ENCODE results near the gene LDLRAD4. TPM values are rescaled to one million over a fixed set of nuclear protein-coding genes. Genes with fewer than 3 reads are reported as not detected.

The LDLRAD4 gene
- polyA plus RNA-seq, 1 of the 3 experiments (the other 2 are of a cell fraction): 0.16 TPM

- Histone ChIP-seq H3K27me3 (ENCODE audit: insufficient read depth) (no peaks in the 10 kb centered on the region), H4K20me1 (ENCODE audit: insufficient read depth) (peaks cover 3% of the 10 kb centered on the region; the same call in 1 of the 2 replicates), H3K9me3 (no peaks in the 10 kb centered on the region), H2AFZ (ENCODE audit: low read depth) (peak overlapping the region; percentile 52; the same call in 1 of the 2 replicates), H3K4me3 (ENCODE audit: low read depth in 2 of 2, low read length in 1 of 2) (no peak overlapping the region), H3K27ac (ENCODE audit: low read depth in 2 of 2, low read length in 1 of 2) (no peak overlapping the region), H3F3A (replicated peaks; ENCODE audit: insufficient read depth) (peaks cover 21% of the 10 kb centered on the region), H3K9me2 (no peaks in the 10 kb centered on the region), H3K36me3 (replicated peaks in 1 of 2; ENCODE audit: control insufficient read depth in 1 of 2, insufficient read depth in 2 of 2, low read length in 1 of 2) (no peaks in the 10 kb centered on the region), H3K9ac (no peak overlapping the region), H3K79me2 (ENCODE audit: insufficient read depth) (no peaks in the 10 kb centered on the region), H3K4me1 (ENCODE audit: control insufficient read depth in 1 of 2, insufficient read depth in 2 of 2, low read depth in 1 of 2, low read length in 1 of 2) (peaks cover 0 to 24% of the 10 kb centered on the region in 2 experiments; a peak in 2 of 4 replicates), H3K4me2 (no peak overlapping the region)
- ChIA-PET POLR2A (no interaction called here), CTCF (no interaction called here)
- no peak for DNase-seq
- WGBS (ENCODE audit: low lambda C conversion rate): 82% methylated on average over 5 of the region's 5 CpGs
- no peak for TF ChIP-seq CHD2 (IDR thresholded peaks at IDR 0.05; ENCODE audit: low read length, partially characterized antibody)
- no peak for TF ChIP-seq EZH2phosphoT487 (IDR thresholded peaks at IDR 0.05; ENCODE audit: borderline replicate concordance, low read depth)
- no peak for TF ChIP-seq ZBTB33 (IDR thresholded peaks at IDR 0.05; ENCODE audit: borderline replicate concordance, low read depth)
- no peak for TF ChIP-seq FOXJ3 (CRISPR knock-in tag; IDR thresholded peaks at IDR 0.05)
- TF ChIP-seq MAX (IDR thresholded peaks at IDR 0.05; ENCODE audit: low read depth): no peak
- no peak for TF ChIP-seq FOSL2 (IDR thresholded peaks at IDR 0.05; ENCODE audit: borderline replicate concordance, low read depth)
- no peak for TF ChIP-seq PBX3 (IDR thresholded peaks at IDR 0.05)
- no peak for TF ChIP-seq FOXM1 (IDR thresholded peaks at IDR 0.05; ENCODE audit: low read depth)
- TF ChIP-seq REST (IDR thresholded peaks at IDR 0.05; ENCODE audit: low read depth, low read length): no peak
- TF ChIP-seq TEAD4 (IDR thresholded peaks at IDR 0.05; ENCODE audit: borderline replicate concordance, insufficient read depth): no peak
- no peak for TF ChIP-seq ELF1 (IDR thresholded peaks at IDR 0.05)
- no peak for TF ChIP-seq JUND (IDR thresholded peaks at IDR 0.05)
- TF ChIP-seq TAF1 (IDR thresholded peaks at IDR 0.05; ENCODE audit: borderline replicate concordance, low read depth, low read length): no peak
- TF ChIP-seq MEF2A (IDR thresholded peaks at IDR 0.05; ENCODE audit: borderline replicate concordance, low read depth): no peak
- TF ChIP-seq NRF1 (IDR thresholded peaks at IDR 0.05; ENCODE audit: low read depth, low read length): no peak
These were observed 215.1 kb downstream of the LDLRAD4 start for GRCh38 chr18:13433685-13434084.

All from SK-N-SH (cell line).